HS-5 (cell line): Measurements from ENCODE around the gene QRFP.

Experiments
- DNase-seq: peaks from one replicate; pipeline ENCODE4 v3.0.0-alpha.2; 2012; ENCODE audit warnings: low read depth

QRFP gene

GRCh38 chr9:130904070-130905044, 7.7 kb upstream of the QRFP start:
- no peak for DNase-seq

DNA sequence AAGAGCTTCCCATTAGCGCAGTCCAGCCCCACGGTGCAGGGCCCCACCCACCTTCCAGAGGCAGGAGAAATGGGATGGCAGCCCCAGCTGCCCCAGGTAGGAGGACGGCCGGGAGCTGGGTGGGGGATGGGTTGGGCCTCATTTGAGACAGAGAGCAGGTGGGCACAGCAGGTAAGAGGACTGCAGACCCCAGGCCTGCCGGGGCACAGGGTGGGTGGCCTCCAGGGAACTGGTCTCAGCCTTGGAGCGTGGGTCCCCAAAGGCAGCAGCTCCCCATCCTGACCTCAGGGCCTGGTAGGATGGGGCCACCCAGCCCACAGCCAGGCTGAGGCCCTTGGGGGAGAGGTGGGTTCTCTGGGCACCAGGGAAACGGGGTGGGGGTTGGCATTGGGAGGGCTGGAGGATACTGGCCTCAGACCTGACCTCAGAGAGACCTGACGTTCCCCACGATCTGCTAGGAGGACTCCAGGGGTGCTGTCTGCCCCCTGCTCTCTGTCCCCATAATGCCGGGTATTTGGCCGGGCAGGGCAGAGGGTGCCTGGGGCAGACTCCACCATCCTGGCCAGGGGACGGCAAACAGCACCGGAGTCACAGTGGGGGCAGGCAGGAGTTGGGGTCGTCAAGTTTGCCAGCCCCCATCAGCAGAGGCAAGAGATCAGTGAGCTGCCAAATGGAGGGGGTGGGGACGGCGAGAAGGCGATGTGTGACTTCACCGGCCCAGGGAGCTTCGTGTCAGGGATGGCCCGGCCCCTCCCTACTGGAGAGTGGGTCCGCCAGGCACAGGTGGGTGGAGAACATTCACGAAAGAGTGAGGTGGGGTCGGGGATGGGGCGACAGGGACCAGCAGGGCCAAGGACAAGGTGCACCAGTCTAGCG, 6.8 kb upstream of the QRFP start:
- no peak for DNase-seq

GRCh38 chr9:130902204-130903185, 5.9 kb upstream of the QRFP start:
- DNase-seq: no peak

DNA sequence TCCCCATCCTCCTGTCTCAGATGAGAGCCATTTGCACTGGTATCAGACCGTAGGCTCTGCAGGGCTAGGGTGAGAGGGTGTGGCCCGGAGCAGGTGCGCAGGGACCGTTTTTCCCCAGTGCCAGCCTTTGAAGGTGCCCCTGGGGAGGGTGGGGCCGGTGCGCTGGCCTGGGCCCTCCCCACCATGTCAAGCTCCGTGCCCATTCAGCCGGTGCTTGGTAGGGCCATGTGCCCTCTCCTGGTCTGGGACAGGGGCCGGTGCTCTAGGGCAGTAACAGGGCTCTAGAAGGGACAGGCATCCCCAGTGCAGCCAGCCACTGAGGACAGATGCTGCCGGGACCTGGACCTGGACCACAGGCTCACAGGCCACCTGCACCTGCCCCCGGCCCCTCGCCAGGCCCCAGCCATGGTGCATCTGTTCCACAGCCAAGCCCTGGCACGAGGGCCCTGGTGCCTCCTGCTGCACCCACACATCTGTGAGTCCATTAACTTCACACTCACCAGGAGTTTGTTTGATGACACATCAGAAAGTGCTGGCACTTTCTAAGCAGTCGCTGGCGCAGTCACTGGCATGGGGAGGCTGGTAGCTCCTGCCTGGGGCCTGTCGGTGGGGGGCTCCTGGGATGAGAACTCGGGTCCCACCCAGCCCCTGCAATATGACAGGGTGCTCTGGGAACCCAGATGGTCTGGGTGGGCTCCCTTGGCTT, 5.0 kb upstream of the QRFP start:
- no peak for DNase-seq

- no peak for DNase-seq
Measured at GRCh38 chr9:130900701-130901497, 4.3 kb upstream of the QRFP start.

DNA sequence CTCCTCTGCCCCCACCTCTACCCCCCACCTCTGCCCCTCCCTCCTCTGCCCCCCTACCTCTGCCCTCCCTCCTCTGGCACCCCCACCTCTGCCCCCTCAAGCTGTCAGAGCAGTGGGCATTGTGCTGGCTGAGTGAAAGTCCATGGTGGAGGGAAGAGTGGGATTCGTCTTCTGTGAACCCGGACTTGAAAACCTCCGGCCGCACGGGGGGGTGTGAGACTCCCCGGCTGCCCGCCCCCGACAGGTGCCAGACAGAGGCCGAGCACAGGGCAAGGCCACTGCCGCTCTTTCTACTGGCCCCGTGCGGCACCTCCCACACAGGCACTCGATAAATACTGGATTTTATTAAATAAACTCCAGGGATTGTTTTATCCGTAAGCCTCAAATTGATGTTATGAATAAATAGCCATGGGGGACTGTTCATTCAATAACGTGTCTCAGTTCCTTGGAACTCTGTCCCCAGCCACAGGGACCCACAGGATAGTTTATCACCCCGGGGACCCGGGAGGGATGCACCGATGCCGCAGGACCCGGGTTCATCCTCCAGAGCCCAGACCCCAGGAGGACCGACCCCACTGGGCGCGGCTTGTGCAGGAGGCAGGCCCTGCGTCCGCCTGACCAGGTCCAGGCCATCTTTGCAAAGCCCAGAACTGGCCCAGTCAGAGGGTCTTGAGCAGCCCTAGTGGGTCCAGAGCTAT, 2.6 kb upstream of the QRFP start:
- DNase-seq: no peak

DNA sequence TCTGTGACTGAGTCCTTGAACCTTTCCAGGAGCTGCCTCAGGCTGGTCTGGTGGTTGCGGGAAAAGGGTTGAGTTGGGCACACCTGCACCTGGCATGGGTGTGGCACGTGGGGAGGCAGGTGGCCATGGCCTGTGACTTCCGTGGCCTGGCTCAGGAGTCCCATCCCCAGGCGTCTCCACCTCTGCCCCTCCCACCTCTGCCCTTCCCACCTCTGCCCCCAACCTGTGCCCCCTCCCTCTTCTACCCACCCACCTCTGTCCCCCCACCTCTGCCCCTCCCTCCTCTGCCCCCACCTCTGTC, 1.9 kb upstream of the QRFP start:
- no peak for DNase-seq

GRCh38 chr9:130897848-130898551, 1.4 kb upstream of the QRFP start:
- no peak for DNase-seq

DNA sequence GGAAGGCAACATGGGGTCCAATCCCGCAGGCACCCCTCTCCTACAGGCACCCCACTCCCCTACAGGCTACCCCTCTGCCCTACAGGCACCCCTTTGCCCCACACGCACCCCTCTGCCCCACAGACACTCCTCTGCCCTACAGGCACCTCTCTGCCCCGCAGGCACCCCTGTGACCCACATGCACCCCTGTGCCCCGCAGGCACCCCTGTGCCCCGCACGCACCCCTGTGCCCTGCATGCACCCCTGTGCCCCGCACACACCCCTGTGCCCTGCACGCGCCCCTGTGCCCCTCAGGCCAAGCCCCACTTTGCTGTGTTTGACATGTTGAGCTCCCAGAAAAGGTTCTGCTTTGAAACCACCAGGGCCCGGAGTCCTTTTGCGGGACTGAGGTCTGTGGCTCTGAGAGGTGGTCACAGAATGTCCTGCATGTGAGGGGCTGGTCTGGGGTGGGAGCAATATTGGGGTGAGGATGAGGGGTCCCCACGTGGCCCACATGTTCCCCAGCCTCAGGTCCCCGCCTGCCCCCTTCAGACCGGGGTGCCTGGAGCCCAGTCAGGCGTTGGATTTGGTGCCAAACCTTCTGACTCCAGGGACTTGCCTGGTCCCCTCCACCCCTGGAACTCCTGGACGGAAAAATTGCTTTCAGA, 616 bp upstream of the QRFP start:
- DNase-seq: no peak

DNA sequence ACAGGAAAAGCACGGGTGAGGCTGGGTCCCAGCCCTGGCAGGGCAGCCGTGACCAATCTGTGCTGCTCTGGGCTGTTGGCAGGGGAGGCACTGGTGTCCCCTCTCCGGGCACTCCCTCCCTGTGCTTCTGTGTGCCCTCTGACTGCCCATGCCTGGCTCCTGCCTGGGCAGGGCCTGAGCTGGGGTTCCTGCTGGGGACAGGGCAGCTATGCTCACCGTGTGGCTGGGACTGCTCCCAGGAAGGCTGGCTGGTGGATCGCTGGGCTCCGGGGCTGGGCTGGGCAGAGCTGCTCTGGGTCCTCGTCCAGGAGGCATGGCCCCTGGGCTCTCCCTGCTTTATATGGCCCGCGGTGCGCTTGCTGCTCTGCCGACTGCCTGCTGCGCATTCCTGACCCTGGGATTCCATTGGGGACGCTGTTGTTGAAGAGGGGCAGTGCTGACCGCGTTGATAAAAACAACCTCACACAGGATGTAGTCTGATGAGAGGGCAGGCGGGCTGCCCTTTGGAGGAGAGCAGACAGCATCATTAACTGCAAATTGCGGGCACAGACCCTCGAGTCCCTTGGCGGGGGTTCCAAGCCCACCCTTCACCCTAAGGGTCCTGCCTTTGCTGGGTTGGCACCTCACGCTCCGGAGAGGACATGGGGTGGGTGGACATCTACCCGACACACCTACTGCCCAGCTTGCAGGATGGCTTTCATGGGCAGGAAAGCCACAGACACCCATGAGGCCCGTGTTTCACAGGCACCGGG, 955 bp downstream of the QRFP start:
- DNase-seq: no peak

DNA sequence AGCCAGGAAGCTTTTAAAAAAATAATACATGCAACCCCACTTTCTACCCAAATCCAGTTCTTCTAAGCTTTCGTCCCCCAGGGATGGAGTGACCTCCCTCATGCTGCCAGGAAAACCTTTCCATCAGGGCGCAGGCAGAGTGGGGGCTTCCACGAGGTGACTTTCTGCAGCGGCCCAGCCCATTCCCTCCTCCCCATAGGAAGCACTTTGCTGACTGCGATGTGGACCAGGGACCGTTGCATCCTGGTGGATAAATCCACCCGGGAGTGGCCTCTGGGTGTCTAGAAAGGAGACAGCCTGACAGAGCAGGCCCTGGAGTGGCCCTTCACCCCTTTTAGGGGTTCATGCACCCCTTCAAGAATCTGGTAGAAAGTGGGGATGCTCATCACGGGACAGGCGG, 1.6 kb downstream of the QRFP start:
- DNase-seq: no peak

DNA sequence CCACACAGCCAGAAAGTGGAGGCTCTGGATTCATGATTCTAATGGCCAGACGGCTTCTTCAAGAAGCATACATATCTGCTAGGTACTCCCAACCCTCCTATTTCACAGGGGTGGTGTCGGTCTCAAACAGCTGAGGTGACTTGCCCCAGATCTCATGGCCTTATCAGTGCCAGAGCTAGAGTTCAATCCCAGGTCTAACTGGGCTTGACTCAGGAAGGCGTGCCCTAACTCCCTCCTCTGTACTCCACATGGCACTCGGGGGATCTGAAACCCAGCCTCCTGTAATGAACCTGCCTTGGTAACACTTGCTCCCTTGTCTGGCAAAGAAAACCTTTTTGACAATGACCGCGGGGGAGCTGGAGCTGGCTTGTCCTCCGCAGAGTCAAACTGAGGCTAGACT, 2.1 kb downstream of the QRFP start:
- no peak for DNase-seq

DNA sequence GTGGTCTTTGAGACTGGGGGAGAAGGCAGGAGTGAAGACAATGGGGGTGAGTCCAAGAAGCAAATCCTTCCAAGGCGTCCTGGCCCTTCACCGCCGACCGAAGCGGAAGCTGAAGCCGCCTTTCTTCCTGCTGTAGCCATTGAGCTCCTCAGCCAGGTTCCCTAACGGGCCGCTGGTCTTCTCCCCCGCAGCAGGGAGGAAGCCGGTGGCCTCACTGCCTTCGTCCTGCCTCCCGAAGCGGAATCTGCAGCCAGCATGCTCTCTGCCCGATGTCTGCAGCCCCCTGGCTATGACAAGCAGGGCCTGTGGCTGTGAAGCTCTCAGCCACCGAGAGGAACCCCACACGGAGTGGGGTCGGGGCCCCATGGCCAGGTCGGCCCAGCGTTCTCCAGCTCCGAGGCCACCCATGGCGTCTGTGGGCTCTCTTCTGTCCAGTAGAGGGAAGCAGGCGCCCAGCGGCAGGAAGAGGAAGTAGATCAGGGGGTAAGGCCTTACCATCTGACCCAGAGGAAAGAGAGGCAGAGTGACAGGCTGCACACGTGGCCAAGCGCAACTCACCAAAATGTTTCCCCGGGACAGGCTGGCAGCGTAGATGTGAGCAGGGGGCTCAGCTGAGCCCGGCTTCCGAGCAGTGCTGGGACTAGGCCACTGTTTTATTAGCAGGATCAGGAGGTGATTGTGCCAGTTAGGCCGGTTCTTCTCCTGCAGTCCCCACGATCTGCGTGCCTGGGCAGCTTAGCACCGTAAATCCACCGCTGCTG, 3.1 kb downstream of the QRFP start:
- DNase-seq: no peak

- no peak for DNase-seq
Measured at GRCh38 chr9:130892477-130893304, 3.9 kb downstream of the QRFP start.

DNA sequence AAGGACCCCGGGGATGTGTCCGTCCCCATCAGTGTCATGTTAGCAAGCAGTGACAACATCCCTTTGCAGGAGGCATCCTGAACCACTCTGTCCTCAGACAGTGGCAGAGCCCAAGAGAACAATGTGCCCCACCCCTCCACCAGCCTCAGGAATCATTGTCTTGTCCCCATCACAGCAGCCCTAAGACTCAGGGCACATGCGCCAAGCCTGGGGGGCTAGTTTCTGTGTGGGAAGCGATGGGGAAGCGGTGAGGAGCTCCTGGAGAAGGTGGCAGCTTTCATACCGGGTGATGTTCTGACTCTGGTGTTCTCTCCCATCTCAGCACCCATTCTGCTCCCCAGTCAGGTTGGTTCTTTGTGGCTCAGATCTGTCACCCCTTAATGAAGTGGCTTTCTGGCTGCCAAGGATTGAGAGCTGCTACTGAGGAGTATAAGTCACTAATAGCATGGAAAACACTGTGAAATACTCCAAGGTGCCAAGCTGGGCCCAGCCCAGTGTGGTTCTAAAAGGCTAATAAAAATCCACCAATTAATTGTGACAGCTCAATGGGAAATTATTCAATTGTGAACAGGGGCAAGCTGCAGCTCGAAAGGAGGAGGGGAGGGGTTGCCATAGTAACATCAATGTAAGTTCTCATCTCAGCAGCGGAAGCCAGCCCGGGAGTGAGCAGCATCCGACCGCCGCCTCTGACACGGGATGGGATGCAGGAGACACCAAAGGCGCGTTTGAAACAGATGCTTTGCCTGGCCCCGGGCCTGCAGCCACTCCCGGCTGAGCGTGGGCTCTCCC, 4.7 kb downstream of the QRFP start:
- DNase-seq: no peak
